ENCODE data around the gene MLLT10. TPM values are rescaled to one million over a fixed set of nuclear protein-coding genes. Genes with fewer than 3 reads are reported as not detected.

Gene MLLT10
- total and polyA plus RNA-seq, 10 of the 15 experiments (the other 5 are each of a cell fraction or from before 2014, with no cell fraction given) = 8.7 to 61.1 (median 28.5) TPM

DNA sequence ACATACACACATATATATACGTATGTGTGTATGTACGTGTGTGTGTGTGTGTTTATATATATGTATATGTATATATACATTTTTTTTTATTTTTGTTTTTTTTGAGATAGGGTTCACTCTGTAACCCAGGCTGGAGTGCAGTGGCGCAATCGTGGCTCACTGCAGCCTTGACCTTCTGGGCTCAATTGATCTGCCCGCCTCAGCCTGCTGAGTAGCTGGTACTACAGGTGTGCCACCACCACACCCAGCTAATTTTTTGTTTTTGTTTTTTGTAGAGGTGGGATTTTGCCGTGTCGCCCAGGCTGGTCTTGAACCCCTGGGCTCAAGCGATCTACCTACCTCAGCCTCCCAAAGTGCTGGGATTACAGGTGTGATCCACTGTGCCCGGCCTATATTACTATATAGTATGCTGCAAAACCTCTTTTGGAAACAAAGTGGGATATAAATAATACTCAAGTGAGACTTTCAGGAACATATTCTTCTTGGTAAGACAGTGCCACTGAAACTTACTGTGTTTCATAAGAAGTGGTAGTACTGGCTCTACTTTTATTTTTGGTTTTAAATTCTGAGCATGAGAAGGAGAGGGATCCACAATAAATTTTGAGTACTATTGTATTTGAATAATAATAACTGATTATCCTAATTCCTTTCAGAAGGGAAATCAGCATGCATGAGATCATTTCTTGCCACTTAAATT, 51.0 kb downstream of the MLLT10 start:
- ChIA-PET RAD21 (ENCODE audit: unreplicated experiment) (no interaction called here), CTCF (no interaction called here), POLR2A (no interaction called here), SMC1A (ENCODE audit: uncharacterized antibody, unreplicated experiment) (no interaction called here)
- intact Hi-C loops (cut with micrococcal nuclease; ENCODE audit: unreplicated experiment) (no loop called here), in situ Hi-C loops (cut with MboI) (no loop called here)
- WGBS (ENCODE audit: insufficient coverage, insufficient replicate concordance, low lambda C conversion rate, missing lambda C conversion rate) = 82% methylated on average over 9 of the region's 9 CpGs
- TF ChIP-seq HDAC6 (IDR thresholded peaks at IDR 0.05; ENCODE audit: unreplicated experiment) = no peak
- no peak for TF ChIP-seq BHLHE40 (IDR thresholded peaks at IDR 0.05; ENCODE audit: borderline replicate concordance in 1 of 2, low read depth in 2 of 2, low read length in 1 of 2)
- TF ChIP-seq, protein P1, sequence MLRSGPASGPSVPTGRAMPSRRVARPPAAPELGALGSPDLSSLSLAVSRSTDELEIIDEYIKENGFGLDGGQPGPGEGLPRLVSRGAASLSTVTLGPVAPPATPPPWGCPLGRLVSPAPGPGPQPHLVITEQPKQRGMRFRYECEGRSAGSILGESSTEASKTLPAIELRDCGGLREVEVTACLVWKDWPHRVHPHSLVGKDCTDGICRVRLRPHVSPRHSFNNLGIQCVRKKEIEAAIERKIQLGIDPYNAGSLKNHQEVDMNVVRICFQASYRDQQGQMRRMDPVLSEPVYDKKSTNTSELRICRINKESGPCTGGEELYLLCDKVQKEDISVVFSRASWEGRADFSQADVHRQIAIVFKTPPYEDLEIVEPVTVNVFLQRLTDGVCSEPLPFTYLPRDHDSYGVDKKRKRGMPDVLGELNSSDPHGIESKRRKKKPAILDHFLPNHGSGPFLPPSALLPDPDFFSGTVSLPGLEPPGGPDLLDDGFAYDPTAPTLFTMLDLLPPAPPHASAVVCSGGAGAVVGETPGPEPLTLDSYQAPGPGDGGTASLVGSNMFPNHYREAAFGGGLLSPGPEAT (IDR thresholded peaks at IDR 0.05; ENCODE audit: low read depth) = no peak
- no peak for TF ChIP-seq TARDBP (IDR thresholded peaks at IDR 0.05; ENCODE audit: borderline replicate concordance)
- TF ChIP-seq RELA (IDR thresholded peaks at IDR 0.05; ENCODE audit: borderline replicate concordance, partially characterized antibody) = no peak
- no peak for TF ChIP-seq KAT2A (conservative IDR thresholded peaks at IDR 0.05; ENCODE audit: control insufficient read depth, low read depth, low read length)
- TF ChIP-seq, protein P2, sequence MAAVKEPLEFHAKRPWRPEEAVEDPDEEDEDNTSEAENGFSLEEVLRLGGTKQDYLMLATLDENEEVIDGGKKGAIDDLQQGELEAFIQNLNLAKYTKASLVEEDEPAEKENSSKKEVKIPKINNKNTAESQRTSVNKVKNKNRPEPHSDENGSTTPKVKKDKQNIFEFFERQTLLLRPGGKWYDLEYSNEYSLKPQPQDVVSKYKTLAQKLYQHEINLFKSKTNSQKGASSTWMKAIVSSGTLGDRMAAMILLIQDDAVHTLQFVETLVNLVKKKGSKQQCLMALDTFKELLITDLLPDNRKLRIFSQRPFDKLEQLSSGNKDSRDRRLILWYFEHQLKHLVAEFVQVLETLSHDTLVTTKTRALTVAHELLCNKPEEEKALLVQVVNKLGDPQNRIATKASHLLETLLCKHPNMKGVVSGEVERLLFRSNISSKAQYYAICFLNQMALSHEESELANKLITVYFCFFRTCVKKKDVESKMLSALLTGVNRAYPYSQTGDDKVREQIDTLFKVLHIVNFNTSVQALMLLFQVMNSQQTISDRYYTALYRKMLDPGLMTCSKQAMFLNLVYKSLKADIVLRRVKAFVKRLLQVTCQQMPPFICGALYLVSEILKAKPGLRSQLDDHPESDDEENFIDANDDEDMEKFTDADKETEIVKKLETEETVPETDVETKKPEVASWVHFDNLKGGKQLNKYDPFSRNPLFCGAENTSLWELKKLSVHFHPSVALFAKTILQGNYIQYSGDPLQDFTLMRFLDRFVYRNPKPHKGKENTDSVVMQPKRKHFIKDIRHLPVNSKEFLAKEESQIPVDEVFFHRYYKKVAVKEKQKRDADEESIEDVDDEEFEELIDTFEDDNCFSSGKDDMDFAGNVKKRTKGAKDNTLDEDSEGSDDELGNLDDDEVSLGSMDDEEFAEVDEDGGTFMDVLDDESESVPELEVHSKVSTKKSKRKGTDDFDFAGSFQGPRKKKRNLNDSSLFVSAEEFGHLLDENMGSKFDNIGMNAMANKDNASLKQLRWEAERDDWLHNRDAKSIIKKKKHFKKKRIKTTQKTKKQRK (IDR thresholded peaks at IDR 0.05; ENCODE audit: low read depth, low read length) = no peak
- TF ChIP-seq GABPA (IDR thresholded peaks at IDR 0.05; ENCODE audit: low read depth) = no peak
- TF ChIP-seq ZSCAN29 (IDR thresholded peaks at IDR 0.05) = no peak
- no peak for TF ChIP-seq STAT3 (IDR thresholded peaks at IDR 0.05; ENCODE audit: low read depth, low read length)
- no peak for TF ChIP-seq SUPT20H (IDR thresholded peaks at IDR 0.05; ENCODE audit: borderline replicate concordance, control insufficient read depth, low read depth, low read length)
- Histone ChIP-seq H3K27ac (ENCODE audit: control insufficient read depth, insufficient read depth) (no peak overlapping the region), H3K9me3 (replicated peaks; ENCODE audit: control insufficient read depth, insufficient read depth, low read length) (peaks cover 4% of the 10 kb centered on the region; the same call in 2 of the 3 replicates), H3K4me3 (no peak overlapping the region), H3K79me2 (ENCODE audit: control insufficient read depth, insufficient read depth, low read length) (peaks cover 31% of the 10 kb centered on the region), H3K27me3 (replicated peaks in 1 of 2; ENCODE audit: control insufficient read depth in 2 of 2, insufficient read depth in 2 of 2, low read length in 1 of 2) (no peaks in the 10 kb centered on the region), H3K9ac (ENCODE audit: control insufficient read depth, insufficient read depth, low read length) (no peak overlapping the region), H3K36me3 (ENCODE audit: control insufficient read depth in 2 of 2, insufficient read depth in 2 of 2, low read length in 1 of 2) (peaks cover 0 to 4% of the 10 kb centered on the region in 2 experiments; a peak in 3 of 4 replicates), H3K4me1 (ENCODE audit: control insufficient read depth, insufficient read depth, low read length) (peaks cover 6% of the 10 kb centered on the region), H2AFZ (ENCODE audit: control insufficient read depth, low read depth, low read length) (no peak overlapping the region), H3K4me2 (ENCODE audit: control insufficient read depth, insufficient read depth) (no peak overlapping the region), H4K20me1 (ENCODE audit: control insufficient read depth, insufficient read depth) (no peaks in the 10 kb centered on the region)
- no peak for DNase-seq (ENCODE audit: low read depth, low spot score)
- BruUV-seq (replicated peaks) = no TSS peak
- no peak for ATAC-seq
- FAIRE-seq = no peak

All from GM12878 (cell line).